Calu3 (cell line): ENCODE measurements around the gene DOHH. TPM values are rescaled to one million over a fixed set of nuclear protein-coding genes. Genes with fewer than 3 reads are reported as not detected.

Source experiments
- BruUV-seq: library from RNA; stranded (reverse); fragments of 400-500 nt; replicated peaks from 2 replicates; lab custom pipeline; 2021; lab: Mats Ljungman, UMichigan
- CTCF ChIA-PET: fragments of 300-600 bp; sonication (Branson Sonifier 250); formaldehyde crosslinking; loops from one replicate; lab custom pipeline; 2022; ENCODE audit warnings: antibody characterized with exemption; lab: Charles Lee
- DNase-seq: peaks from one replicate; pipeline ENCODE4 v3.0.0; 2022
- H3K27ac Mint-ChIP-seq: one replicate; pipeline ENCODE4 v1.8.0; 2022; ENCODE audit warnings: mixed read lengths; ENCODE audit not compliant: unreplicated experiment
- H3K27me3 Mint-ChIP-seq: one replicate; pipeline ENCODE4 v1.8.0; 2022; ENCODE audit warnings: mixed read lengths; ENCODE audit not compliant: unreplicated experiment
- H3K36me3 Mint-ChIP-seq: one replicate; pipeline ENCODE4 v1.8.0; 2022; ENCODE audit warnings: mild to moderate bottlenecking, moderate library complexity, mixed read lengths; ENCODE audit not compliant: insufficient read depth, unreplicated experiment
- H3K4me1 Mint-ChIP-seq: one replicate; pipeline ENCODE4 v1.8.0; 2022; ENCODE audit warnings: mild to moderate bottlenecking, low read depth, mixed read lengths; ENCODE audit not compliant: unreplicated experiment
- H3K4me3 Mint-ChIP-seq: one replicate; pipeline ENCODE4 v1.8.0; 2022; ENCODE audit warnings: mild to moderate bottlenecking, low read depth, moderate library complexity, mixed read lengths; ENCODE audit not compliant: unreplicated experiment
- H3K9me3 Mint-ChIP-seq: one replicate; pipeline ENCODE4 v1.8.0; 2022; ENCODE audit warnings: low read depth, mixed read lengths; ENCODE audit not compliant: unreplicated experiment
- intact Hi-C: fragments of 100-400 bp; cut with micrococcal nuclease; formaldehyde crosslinking; loops from one replicate; pipeline ENCODE4 v1.10.0; 2022; ENCODE audit not compliant: unreplicated experiment
- total RNA-seq: library from RNA; stranded (reverse); gene quantifications from 2 replicates; pipeline ENCODE4 v1.2.3, GENCODE V29; 2022
- TF ChIP-seq, protein P1 (sequence below): fragments of 200-600 bp; IDR thresholded peaks from one replicate; pipeline ENCODE4 v1.8.0; 2022; ENCODE audit warnings: antibody characterized with exemption; ENCODE audit not compliant: unreplicated experiment

DOHH gene
- total RNA-seq, 1 experiment from 2014 or later, result 11.6 TPM

DNA sequence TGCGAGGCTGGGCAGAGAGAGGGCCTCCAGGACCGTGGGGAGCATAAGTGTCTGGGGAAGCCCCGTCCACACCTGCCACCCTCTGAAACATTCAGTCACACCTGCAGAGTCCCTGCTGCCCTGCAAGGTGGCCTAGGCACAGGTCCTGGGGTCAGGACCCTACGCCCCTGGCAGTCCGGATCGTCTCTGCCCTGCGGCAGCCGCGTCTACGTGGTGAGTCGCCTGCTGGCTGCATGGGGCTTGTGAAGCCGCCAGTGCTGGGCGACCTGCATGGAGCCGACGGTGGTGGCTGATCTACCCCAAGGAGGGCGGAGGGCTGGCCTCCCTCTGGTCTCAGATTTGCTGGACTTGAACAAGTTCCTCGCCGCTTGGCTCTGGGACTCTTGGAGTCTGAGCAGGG, 18.7 kb upstream of the DOHH start:
- peaks cover 17% of the 10 kb centered on the region for H3K36me3 Mint-ChIP-seq
- H3K27ac Mint-ChIP-seq, result no peak overlapping the region
- no peak overlapping the region for H3K4me3 Mint-ChIP-seq
- CTCF ChIA-PET, result no interaction called here
- H3K9me3 Mint-ChIP-seq, result no peaks in the 10 kb centered on the region
- BruUV-seq, result no TSS peak
- H3K4me1 Mint-ChIP-seq, result no peaks in the 10 kb centered on the region
- no peak for DNase-seq
- TF ChIP-seq, protein P1, sequence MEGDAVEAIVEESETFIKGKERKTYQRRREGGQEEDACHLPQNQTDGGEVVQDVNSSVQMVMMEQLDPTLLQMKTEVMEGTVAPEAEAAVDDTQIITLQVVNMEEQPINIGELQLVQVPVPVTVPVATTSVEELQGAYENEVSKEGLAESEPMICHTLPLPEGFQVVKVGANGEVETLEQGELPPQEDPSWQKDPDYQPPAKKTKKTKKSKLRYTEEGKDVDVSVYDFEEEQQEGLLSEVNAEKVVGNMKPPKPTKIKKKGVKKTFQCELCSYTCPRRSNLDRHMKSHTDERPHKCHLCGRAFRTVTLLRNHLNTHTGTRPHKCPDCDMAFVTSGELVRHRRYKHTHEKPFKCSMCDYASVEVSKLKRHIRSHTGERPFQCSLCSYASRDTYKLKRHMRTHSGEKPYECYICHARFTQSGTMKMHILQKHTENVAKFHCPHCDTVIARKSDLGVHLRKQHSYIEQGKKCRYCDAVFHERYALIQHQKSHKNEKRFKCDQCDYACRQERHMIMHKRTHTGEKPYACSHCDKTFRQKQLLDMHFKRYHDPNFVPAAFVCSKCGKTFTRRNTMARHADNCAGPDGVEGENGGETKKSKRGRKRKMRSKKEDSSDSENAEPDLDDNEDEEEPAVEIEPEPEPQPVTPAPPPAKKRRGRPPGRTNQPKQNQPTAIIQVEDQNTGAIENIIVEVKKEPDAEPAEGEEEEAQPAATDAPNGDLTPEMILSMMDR, result no peak
- intact Hi-C loops, result no loop called here
- no peaks in the 10 kb centered on the region for H3K27me3 Mint-ChIP-seq

DNA sequence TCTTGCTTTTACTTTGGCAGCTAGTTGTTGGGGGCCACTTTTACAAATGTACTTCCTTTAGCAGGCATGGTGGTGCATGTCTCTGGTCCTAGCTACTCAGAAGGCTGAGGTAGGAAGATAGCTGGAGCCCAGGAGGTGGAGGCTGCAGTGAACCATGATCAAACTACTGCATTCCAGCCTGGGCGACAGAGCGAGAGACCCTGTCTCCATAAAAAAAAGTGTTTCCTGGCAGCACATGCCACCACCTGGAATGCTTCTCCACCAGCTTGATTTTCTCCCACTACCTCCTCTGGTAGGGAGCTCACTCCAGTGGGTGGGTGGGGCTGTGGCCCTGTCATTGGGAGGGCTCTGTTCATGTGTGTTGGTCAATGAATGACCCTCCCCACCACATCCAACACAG, 18.2 kb upstream of the DOHH start:
- DNase-seq, result no peak
- Mint-ChIP-seq H3K27me3 (no peaks in the 10 kb centered on the region), H3K4me3 (no peak overlapping the region), H3K27ac (no peak overlapping the region), H3K4me1 (no peaks in the 10 kb centered on the region), H3K9me3 (no peaks in the 10 kb centered on the region), H3K36me3 (peaks cover 13% of the 10 kb centered on the region)
- no TSS peak for BruUV-seq
- CTCF ChIA-PET, result no interaction called here
- TF ChIP-seq, protein P1, result no peak
- intact Hi-C loops, result no loop called here

DNA sequence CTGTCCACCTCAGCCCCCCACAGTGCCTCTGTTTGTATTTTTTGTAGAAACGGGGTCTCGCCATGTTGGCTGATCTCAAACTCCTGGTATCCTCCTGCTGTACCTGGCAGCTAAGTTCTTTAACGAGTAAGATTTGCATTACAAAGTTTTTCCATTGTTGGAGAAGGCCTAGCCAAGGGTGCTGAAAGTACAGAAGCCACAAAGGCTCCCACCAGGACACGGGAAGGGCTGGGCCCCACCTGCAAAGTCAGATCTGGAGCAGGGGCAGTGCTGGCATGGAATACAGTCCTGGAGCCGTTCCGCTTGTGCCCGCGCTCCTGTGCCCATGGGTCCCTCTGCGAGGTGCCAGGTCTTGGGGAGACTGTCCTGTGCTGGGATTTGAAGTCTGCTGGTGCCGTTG, 17.8 kb upstream of the DOHH start:
- H3K9me3 Mint-ChIP-seq, result no peaks in the 10 kb centered on the region
- H3K36me3 Mint-ChIP-seq, result peaks cover 11% of the 10 kb centered on the region
- H3K27me3 Mint-ChIP-seq, result no peaks in the 10 kb centered on the region
- no peaks in the 10 kb centered on the region for H3K4me1 Mint-ChIP-seq
- CTCF ChIA-PET, result interaction anchor here (0.7 kb wide), 1 partner anchor 18 kb away, joined by 9 read pairs; the partner anchor contains the start of gene DOHH
- no peak overlapping the region for H3K27ac Mint-ChIP-seq
- no peak overlapping the region for H3K4me3 Mint-ChIP-seq
- TF ChIP-seq, protein P1, result no peak
- intact Hi-C loops, result no loop called here
- no peak for DNase-seq
- no TSS peak for BruUV-seq

DNA sequence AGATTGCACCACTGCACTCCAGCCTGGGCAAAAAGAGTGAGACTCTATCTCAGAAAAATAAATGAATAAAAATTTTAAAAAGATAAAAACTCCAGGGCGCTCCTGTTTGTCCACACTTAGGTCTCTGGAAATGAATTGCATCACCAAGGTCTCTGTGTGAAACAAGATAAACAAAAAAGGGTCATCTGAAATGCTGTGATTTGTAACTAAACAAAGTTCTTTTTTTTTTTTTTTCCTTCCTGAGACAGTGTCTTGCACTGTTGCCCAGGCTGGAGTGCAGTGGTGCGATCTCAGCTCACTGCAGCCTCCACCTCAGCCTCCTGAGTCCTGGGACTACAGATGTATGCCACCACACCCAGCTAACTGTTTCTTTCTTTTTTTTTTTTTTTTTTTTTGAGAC, 17.2 kb upstream of the DOHH start:
- Mint-ChIP-seq H3K27ac (no peak overlapping the region), H3K4me1 (no peaks in the 10 kb centered on the region), H3K36me3 (peaks cover 7% of the 10 kb centered on the region), H3K27me3 (no peaks in the 10 kb centered on the region), H3K9me3 (no peaks in the 10 kb centered on the region), H3K4me3 (no peak overlapping the region)
- no peak for DNase-seq
- BruUV-seq, result no TSS peak
- CTCF ChIA-PET, result interaction anchor here (0.7 kb wide), 1 partner anchor 17 kb away, joined by 9 read pairs; the partner anchor contains the start of gene DOHH
- TF ChIP-seq, protein P1, result no peak
- intact Hi-C loops, result no loop called here
